Adrenal gland (tissue), 5 donors: ENCODE data around the gene ARHGEF39.
A peak's percentile ranks its signal among the peaks of the same experiment; 100 is the strongest.

Experiments
- CTCF ChIP-seq, 6 experiments: fragments of 450-650 bp in 4 of 6; fragments of 200-600 bp in 2 of 6; sonication (generic) in 1 of 6; IDR thresholded peaks; 1 replicate in 5 of 6; 2 replicates in 1 of 6; pipeline versions ENCODE4 v1.5.1 to v1.8.0; 2016 to 2021; ENCODE audit warnings: antibody characterized with exemption in 6 of 6, mild to moderate bottlenecking in 2 of 6, moderate library complexity in 1 of 6
- POLR2A ChIP-seq, 2 donors: fragments of 450-650 bp; IDR thresholded peaks; one replicate each; pipeline ENCODE4 v1.6.1; 2017; ENCODE audit warnings: antibody characterized with exemption in 2 of 2, mild to moderate bottlenecking in 2 of 2, moderate library complexity in 1 of 2
- donor health status: DM: no; HTN: no; CAD: no.

GRCh38 chr9:35658137-35658967 is 6.6 kb downstream of the ARHGEF39 start, which contains the start of gene CCDC107:
- TF ChIP-seq CTCF (IDR thresholded peaks at IDR 0.05) = peak; percentile 41 to 65 (median 59)
- peak; percentile 80 to 81 for TF ChIP-seq POLR2A (IDR thresholded peaks at IDR 0.05)
